HL-60 (cell line): Measurements from ENCODE around the gene FAM120AOS.

Experiments
- DNase-seq, 2 experiments: peaks; one replicate each; pipeline ENCODE4 v3.0.0-alpha.2; 2010 to 2020; ENCODE audit warnings: low read depth in 1 of 2, low spot score in 1 of 2
- H3K27ac ChIP-seq: fragments of 250-450 bp; sonication (Bioruptor Pico); replicated peaks from 2 replicates; pipeline ENCODE4 v1.5.1; 2020; ENCODE audit warnings: mild to moderate bottlenecking, moderate library complexity
- H3K27me3 ChIP-seq: fragments of 250-450 bp; sonication (Bioruptor Pico); 2 replicates; pipeline ENCODE4 v1.5.1; 2021; ENCODE audit warnings: mild to moderate bottlenecking, moderate library complexity; ENCODE audit not compliant: insufficient read depth, poor library complexity, severe bottlenecking
- H3K4me3 ChIP-seq: replicated peaks from 2 replicates; pipeline ENCODE4 v1.5.1; 2011; ENCODE audit warnings: mild to moderate bottlenecking, control low read depth, low read length; ENCODE audit not compliant: insufficient read depth
- GABPA ChIP-seq: IDR thresholded peaks from 2 replicates; pipeline ENCODE4 v1.6.1; 2012; ENCODE audit warnings: low read depth
- POLR2AphosphoS5 ChIP-seq: IDR thresholded peaks from 2 replicates; pipeline ENCODE4 v1.6.1; 2012; ENCODE audit warnings: low read depth
- REST ChIP-seq: IDR thresholded peaks from 2 replicates; pipeline ENCODE4 v1.6.1; 2012; ENCODE audit warnings: low read depth; ENCODE audit not compliant: insufficient replicate concordance
- SPI1 ChIP-seq: IDR thresholded peaks from 2 replicates; pipeline ENCODE4 v1.6.1; 2012; ENCODE audit warnings: low read depth, mild to moderate bottlenecking, borderline replicate concordance
- TF ChIP-seq, protein P1 (sequence below): IDR thresholded peaks from one replicate; pipeline ENCODE4 v1.5.1; 2011; ENCODE audit warnings: low read length, control low read depth, inconsistent platforms; ENCODE audit not compliant: insufficient read depth

The FAM120AOS gene

DNA sequence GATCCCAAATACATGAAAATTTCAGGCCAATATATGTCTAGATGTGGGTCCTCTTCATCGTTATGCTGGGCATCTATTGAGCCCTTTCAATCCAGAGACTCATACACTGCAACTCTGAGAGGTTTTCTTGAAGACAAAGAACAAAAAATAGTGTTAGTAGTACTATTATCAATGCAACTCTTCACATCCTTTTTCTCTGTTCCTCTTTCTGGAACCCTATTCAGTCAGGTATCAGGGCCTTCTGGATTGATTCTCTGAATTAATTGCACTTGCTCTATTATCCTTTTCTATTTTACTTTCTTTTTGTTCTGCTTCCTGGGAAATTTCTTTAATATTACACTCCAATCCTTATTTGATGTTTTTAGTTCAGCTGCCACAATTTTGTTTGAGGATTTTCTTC is 20.4 kb downstream of the FAM120AOS start:
- no peak overlapping the region for H3K4me3 ChIP-seq
- TF ChIP-seq GABPA, result no peak
- TF ChIP-seq SPI1, result peak; percentile 38; the same call in 1 of the 2 replicates
- TF ChIP-seq, protein P1, sequence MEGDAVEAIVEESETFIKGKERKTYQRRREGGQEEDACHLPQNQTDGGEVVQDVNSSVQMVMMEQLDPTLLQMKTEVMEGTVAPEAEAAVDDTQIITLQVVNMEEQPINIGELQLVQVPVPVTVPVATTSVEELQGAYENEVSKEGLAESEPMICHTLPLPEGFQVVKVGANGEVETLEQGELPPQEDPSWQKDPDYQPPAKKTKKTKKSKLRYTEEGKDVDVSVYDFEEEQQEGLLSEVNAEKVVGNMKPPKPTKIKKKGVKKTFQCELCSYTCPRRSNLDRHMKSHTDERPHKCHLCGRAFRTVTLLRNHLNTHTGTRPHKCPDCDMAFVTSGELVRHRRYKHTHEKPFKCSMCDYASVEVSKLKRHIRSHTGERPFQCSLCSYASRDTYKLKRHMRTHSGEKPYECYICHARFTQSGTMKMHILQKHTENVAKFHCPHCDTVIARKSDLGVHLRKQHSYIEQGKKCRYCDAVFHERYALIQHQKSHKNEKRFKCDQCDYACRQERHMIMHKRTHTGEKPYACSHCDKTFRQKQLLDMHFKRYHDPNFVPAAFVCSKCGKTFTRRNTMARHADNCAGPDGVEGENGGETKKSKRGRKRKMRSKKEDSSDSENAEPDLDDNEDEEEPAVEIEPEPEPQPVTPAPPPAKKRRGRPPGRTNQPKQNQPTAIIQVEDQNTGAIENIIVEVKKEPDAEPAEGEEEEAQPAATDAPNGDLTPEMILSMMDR, result no peak
- TF ChIP-seq REST, result no peak
- TF ChIP-seq POLR2AphosphoS5, result no peak
- H3K27me3 ChIP-seq, result no peaks in the 10 kb centered on the region
- no peak for DNase-seq
- no peak overlapping the region for H3K27ac ChIP-seq

GRCh38 chr9:93431539-93432105 is 21.8 kb downstream of the FAM120AOS start:
- TF ChIP-seq GABPA (no peak), SPI1 (no peak; the same call in 1 of the 2 replicates), REST (no peak), POLR2AphosphoS5 (no peak)
- TF ChIP-seq, protein P1, result no peak
- H3K27ac ChIP-seq, result no peak overlapping the region
- no peak overlapping the region for H3K4me3 ChIP-seq
- peak in 1 of 2 experiments; percentile 8 for DNase-seq
- no peaks in the 10 kb centered on the region for H3K27me3 ChIP-seq

- Histone ChIP-seq H3K27ac (no peak overlapping the region), H3K27me3 (no peaks in the 10 kb centered on the region), H3K4me3 (no peak overlapping the region)
- DNase-seq, result no peak
- TF ChIP-seq GABPA, result no peak
- TF ChIP-seq, protein P1, result no peak
Measured at GRCh38 chr9:93427655-93428379, 25.6 kb downstream of the FAM120AOS start.
